ENCODE results near the gene ARHGEF11.
"Not testable (repeated sequence)": the region's sequence is repeated elsewhere in the genome, so short reads cannot be mapped to it uniquely, and the experiment has no call there.

The ARHGEF11 gene, protein sequence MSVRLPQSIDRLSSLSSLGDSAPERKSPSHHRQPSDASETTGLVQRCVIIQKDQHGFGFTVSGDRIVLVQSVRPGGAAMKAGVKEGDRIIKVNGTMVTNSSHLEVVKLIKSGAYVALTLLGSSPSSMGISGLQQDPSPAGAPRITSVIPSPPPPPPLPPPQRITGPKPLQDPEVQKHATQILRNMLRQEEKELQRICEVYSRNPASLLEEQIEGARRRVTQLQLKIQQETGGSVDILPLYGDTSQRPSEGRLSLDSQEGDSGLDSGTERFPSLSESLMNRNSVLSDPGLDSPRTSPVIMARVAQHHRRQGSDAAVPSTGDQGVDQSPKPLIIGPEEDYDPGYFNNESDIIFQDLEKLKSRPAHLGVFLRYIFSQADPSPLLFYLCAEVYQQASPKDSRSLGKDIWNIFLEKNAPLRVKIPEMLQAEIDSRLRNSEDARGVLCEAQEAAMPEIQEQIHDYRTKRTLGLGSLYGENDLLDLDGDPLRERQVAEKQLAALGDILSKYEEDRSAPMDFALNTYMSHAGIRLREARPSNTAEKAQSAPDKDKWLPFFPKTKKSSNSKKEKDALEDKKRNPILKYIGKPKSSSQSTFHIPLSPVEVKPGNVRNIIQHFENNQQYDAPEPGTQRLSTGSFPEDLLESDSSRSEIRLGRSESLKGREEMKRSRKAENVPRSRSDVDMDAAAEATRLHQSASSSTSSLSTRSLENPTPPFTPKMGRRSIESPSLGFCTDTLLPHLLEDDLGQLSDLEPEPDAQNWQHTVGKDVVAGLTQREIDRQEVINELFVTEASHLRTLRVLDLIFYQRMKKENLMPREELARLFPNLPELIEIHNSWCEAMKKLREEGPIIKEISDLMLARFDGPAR (N-terminal part only)

DNA sequence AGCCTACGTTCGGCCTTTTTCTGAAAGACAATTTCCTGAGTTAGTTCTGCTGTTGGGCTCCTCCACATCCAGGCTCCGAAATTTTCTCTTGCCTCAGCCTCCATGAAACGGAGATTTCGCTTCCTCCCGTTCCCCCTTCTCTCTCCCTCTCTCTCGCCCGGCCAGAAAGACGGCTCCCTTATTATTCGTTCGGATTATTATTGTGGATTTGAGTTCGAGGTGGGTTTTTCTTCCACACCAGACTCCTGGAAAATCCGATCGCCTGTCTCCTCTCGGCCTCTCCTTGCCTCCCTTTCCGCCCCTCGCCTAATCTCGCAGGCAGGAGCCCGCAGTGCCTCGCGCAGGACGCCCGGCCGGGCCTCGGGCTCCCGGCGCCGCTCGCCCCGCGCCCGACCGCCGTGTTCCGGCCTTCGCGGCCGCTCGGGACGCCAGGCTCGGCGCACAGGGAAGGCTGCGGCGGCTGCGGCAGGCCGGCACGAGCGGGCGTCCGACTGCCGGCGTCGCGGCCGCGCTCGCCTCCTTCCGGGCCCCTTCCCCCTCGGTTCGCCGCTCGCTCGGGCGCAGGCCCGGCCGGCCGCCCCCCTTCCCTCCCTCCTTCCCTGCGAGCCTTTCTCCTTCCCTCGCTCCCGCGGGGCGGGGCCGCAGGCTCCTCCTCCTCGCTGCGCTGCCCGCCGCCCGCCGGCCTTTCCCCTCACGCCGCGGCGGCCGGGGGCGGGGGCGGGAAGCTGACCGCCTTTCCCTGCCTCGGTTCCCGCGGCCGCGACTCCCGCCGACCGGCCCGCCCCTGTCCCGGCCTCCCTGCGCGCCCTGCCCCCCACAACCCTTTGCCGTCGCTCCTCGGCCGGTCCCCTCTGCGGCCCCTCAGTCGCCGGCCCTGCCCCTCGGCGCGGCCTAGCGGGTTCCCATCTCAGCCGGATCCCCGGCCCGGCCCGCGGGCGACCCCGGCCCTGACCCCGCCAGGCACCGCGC, at the start of gene ARHGEF11:
TSS of gene ARHGEF11 (minus strand) at position 493 of the 969 bp plus-strand sequence. CDS start 1,412 bp downstream, outside the sequence.
- DNase-seq (ENCODE audit: low spot score): peak; percentile 95

- DNase-seq (ENCODE audit: low spot score): no peak
Observed at GRCh38 chr1:157095091-157095490, 49.5 kb upstream of the ARHGEF11 start.

GRCh38 chr1:157092831-157093230, 47.3 kb upstream of the ARHGEF11 start:
- no peak for DNase-seq (ENCODE audit: low spot score)

DNA sequence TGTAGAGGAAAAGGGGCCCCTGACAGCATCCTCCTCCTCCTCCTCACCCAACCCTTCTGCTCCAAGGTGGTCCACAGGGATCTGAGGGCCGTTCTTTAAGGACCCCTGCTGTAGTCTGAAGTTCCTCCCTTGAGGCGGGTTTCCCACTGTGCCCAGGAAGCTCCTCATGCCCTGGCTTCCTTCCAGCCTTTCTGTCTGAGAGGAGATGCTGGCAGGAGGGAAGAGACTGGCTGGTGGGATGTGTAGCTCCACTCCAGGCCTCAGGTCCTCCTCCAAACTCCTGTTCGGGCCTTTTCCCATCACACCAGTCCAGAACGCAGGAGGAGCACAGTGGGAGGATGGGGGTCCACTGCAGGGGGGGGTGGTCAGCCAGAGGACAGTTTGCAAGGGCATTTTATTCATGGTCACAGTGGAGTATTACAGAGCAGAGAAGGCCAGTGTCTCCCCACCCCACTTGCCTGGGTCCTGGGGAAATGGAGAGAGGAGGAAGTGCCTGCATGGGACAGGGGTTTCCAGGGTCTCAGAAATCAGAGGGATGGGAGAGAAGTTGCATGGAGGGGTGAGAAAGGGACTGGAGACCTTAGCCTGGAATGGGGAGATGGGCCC, 46.2 kb upstream of the ARHGEF11 start:
- no peak for DNase-seq (ENCODE audit: low spot score)

- DNase-seq (ENCODE audit: low spot score): no peak
Observed at GRCh38 chr1:157091186-157091585, 45.6 kb upstream of the ARHGEF11 start.

DNA sequence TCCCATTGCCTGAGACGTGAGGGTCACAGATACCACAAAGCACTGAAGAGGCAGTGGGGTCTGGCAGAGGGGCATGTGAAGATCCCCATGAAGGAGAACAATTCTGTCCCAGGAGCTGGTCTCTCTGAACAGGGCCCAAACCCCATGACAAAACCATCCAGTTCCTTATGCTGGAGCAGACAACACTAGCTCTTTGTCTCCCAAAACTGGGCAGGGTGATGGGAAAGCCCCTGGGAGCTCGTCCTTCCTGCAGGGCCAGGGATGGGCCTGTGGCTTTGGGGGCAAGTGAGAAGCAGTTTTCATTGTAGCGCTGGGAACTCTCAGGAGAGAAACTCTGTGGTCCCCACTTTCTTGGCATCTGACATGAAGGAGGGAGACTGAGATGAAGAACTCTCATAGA, 45.2 kb upstream of the ARHGEF11 start:
- DNase-seq (ENCODE audit: low spot score): no peak

DNA sequence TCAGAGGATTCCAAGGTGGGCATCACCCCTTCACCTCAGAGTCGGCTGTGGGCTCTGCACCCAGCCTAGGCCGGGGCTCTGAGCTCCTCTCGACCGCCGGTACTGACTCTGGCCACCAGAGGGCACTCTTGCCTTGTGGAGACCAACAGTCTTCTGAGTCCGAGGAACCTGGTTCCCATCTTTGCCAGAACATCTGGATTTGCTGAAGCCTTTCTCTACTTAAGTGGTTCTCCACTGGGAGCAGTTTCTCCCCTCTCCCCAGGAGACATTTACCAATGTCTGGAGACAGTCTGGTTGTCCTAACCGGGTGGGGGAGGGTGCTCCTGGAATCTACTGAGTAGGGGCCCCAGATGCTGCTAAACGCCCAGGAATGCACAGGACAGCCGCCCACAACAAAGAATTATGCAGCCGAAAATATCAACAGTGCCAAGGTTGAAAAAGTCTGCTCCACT, 44.7 kb upstream of the ARHGEF11 start:
- peak; percentile 93 for DNase-seq (ENCODE audit: low spot score)

GRCh38 chr1:157089789-157090188, 44.2 kb upstream of the ARHGEF11 start:
- no peak for DNase-seq (ENCODE audit: low spot score)

DNA sequence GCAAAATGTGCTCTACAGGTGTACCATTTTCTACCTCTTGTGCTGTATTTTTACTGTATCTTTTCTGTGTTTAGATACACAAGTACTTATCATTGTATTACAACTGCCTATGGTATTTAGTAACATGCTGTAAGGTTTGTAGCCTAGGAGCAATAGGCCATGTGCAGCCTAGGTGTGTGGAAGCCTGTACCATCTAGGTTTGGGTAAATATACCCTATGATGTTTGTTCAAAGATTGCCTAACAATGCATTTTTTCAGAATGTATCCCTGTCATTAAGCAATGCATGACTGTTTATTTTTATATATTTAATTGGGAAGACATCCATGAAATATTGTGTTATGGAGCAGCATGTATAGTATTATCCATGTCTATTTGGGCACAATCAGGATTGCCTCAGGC, 43.1 kb upstream of the ARHGEF11 start:
- DNase-seq (ENCODE audit: low spot score): no peak

- no peak for DNase-seq (ENCODE audit: low spot score)
Observed at GRCh38 chr1:157087030-157087429, 41.5 kb upstream of the ARHGEF11 start.

GRCh38 chr1:157086299-157086698, 40.8 kb upstream of the ARHGEF11 start:
- DNase-seq (ENCODE audit: low spot score): no peak

DNA sequence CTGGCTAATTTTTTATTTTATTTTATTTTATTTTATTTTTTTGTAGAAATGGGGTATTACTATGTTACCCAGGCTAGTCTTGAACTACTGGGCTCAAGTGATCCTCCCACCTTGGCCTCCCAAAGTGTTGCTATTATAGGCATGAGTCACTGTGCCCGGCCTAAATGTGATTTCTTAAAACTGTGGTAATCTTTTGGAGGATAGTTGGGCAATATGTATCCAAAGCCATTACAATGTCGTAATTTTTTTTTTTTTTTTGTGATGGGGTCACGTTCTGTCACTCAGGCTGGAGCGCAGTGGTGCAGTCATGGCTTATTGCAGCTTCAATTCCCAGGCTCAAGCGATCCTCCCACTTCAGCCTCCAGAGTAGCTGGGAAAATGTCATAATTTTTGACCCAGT, 39.9 kb upstream of the ARHGEF11 start:
- no peak for DNase-seq (ENCODE audit: low spot score)

DNA sequence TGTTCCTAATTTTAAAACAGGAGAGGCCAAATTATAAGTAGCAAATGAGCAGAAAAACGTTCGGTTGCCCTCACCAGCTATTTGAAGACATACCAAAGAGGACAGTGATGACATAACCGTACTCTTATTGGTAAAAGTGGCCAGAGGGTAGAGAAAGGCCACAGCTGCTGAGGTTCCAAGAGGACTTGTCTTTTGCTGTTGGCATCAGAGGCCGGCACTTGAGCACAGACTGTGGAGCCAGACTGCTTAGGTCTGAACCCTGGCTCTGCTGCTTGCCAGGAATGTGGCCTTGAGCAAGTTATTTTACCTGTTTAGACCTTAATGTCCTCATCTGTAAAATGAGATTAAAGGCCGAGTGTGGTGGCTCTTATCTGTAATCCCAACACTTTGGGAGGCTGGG, 39.2 kb upstream of the ARHGEF11 start:
- DNase-seq (ENCODE audit: low spot score): no peak

DNA sequence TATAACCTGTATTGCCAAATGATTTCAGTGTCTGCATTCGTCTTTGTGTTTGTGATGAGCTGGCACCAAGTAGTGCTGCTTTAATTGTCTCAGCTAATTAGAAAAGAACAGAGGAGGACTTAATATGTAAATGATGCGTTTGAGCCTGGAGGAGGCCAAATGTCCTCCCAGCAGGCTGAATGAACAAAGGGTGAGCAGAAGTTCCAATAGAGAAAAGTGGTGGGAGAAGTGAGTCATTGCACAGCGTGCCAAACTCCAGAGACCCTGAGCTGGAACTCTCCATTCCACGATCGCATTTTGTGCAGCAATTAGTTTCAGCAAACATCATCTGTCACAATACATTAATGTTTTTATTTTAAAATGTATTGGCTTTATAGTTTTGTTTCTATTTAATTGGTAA, 36.2 kb upstream of the ARHGEF11 start:
- DNase-seq (ENCODE audit: low spot score): no peak

GRCh38 chr1:157080714-157081113, 35.2 kb upstream of the ARHGEF11 start:
- no peak for DNase-seq (ENCODE audit: low spot score)

DNA sequence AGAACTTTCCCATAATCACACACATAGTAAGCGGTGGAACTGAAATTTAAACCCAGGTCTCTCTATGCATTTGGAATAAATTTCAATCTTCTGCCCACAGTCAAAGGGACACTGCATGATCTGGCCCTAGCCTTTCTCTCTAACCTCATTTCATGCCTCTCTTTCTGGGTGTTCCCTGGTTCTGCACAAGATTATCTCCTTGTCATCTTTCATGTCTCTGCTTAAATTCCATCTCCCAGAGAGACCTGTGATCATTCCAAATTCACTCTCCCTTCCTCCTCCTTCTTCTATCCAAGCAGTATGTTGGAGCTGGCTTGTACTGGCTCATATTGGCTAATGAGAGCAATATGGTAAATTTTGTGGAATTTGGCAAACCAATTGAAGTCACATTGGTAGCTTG, 31.9 kb upstream of the ARHGEF11 start:
- no peak for DNase-seq (ENCODE audit: low spot score)

GRCh38 chr1:157073944-157074685, 28.6 kb upstream of the ARHGEF11 start:
- peak; percentile 75 for DNase-seq (ENCODE audit: low spot score)

- DNase-seq (ENCODE audit: low spot score): no peak
Observed at GRCh38 chr1:157069601-157070000, 24.1 kb upstream of the ARHGEF11 start.

- not testable (repeated sequence) for DNase-seq (ENCODE audit: low spot score)
Observed at GRCh38 chr1:157059241-157059640, 13.7 kb upstream of the ARHGEF11 start.

DNA sequence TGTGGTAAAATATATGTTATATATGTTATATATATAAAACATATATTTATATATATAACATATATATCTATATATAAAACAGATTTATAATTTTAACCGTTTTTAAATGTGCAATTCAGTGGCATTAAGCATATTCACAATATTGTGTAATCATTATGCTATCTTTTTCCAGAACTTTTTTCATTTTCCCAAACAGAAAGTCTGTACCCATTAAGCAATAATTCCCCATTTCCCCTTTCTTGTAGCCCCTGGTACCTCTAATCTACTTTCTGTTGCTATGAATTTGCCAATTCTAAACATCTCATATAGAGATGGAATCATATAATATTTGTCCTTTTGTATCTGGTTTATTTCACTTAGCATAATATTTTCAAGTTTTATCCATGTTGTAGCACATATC, 10.7 kb upstream of the ARHGEF11 start:
- DNase-seq (ENCODE audit: low spot score): no peak

DNA sequence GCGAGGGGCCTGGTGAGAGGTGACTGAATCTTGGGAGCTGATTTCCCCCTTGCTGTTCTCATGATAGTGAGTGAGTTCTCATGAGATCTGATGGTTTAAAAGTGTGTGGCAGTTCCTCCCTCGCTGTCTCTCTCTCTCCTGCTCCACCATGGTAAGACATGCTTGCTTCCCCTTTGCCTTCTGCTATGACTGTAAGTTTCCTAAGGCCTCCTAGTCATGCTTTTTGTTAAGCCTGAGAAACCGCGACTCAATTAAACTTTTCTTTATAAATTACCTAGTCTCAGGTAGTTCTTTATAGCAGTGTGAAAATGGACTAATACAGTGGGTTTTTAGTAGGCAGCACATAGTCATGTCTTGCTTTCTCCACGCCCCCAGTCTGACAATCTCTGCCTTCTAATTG, 10.2 kb upstream of the ARHGEF11 start:
- DNase-seq (ENCODE audit: low spot score): not testable (repeated sequence)
